OCI-LY7 (cell line): ENCODE results near the gene DPM2.

Experiments
- EZH2phosphoT487 ChIP-seq: fragments of 200-600 bp; sonication (generic); IDR thresholded peaks from 2 replicates; pipeline ENCODE4 v1.6.1; 2018; ENCODE audit warnings: low read depth, borderline replicate concordance, mild to moderate bottlenecking, mixed run types, antibody characterized with exemption, low read length, moderate library complexity, mixed read lengths
- TF ChIP-seq, protein P1 (sequence below): fragments of 200-600 bp; sonication (generic); conservative IDR thresholded peaks from 2 replicates; pipeline ENCODE4 v1.5.1; 2014; ENCODE audit warnings: mild to moderate bottlenecking, antibody characterized with exemption, low read length, moderate library complexity, mixed read lengths

DNA sequence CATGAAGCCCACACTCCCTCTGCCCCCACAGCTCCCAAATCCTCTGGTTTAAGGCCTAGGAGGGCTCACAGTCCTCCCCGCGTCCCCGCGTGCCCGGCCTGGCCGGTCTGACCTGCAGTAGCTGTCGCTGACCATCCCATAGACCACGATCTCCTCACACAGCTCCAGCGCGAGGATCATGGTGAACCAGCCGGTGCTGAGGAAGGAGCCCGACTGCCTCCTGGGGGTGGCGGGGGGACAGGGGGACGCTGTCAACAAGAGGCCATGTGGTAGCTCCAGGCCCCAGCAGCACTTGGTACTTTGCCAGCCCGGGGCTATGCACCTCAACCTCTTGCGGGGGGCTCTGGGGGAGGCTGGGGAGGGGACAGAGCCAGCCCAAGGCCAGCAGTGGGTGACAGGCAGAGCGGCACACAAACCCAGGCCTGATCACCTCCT lies 27.8 kb downstream of the DPM2 start:
- TF ChIP-seq, protein P1, sequence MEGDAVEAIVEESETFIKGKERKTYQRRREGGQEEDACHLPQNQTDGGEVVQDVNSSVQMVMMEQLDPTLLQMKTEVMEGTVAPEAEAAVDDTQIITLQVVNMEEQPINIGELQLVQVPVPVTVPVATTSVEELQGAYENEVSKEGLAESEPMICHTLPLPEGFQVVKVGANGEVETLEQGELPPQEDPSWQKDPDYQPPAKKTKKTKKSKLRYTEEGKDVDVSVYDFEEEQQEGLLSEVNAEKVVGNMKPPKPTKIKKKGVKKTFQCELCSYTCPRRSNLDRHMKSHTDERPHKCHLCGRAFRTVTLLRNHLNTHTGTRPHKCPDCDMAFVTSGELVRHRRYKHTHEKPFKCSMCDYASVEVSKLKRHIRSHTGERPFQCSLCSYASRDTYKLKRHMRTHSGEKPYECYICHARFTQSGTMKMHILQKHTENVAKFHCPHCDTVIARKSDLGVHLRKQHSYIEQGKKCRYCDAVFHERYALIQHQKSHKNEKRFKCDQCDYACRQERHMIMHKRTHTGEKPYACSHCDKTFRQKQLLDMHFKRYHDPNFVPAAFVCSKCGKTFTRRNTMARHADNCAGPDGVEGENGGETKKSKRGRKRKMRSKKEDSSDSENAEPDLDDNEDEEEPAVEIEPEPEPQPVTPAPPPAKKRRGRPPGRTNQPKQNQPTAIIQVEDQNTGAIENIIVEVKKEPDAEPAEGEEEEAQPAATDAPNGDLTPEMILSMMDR, result no peak
- TF ChIP-seq EZH2phosphoT487, result no peak
